Dedifferentiated amniotic fluid mesenchymal stem cell (primary cell): Measurements from ENCODE around the gene VGF.
"Not testable (repeated sequence)": the region's sequence is repeated elsewhere in the genome, so short reads cannot be mapped to it uniquely, and the experiment has no call there.

Experiments used
- DNase-seq: peaks from one replicate; pipeline ENCODE4 v3.0.0-alpha.2; 2016; ENCODE audit errors: extremely low spot score

The VGF gene

GRCh38 chr7:101116898-101117297 lies 48.5 kb downstream of the VGF start:
- DNase-seq, result no peak

- no peak for DNase-seq
Observed at GRCh38 chr7:101115215-101115614, 50.2 kb downstream of the VGF start.

- no peak for DNase-seq
Observed at GRCh38 chr7:101114492-101114891, 50.9 kb downstream of the VGF start.

- no peak for DNase-seq
Observed at GRCh38 chr7:101113836-101114235, 51.5 kb downstream of the VGF start.

GRCh38 chr7:101113140-101113539 lies 52.2 kb downstream of the VGF start:
- not testable (repeated sequence) for DNase-seq
